ENCODE data around the gene ZSWIM6.

- TF ChIP-seq CTCF (IDR thresholded peaks at IDR 0.05) = no peak
- no peak for TF ChIP-seq POLR2A (IDR thresholded peaks at IDR 0.05)
Measured at GRCh38 chr5:61289241-61289640, 42.8 kb upstream of the ZSWIM6 start.

All from transverse colon (tissue), 3 donors.